Measurements from ENCODE around the gene HYLS1.
"Not testable (repeated sequence)": the region's sequence is repeated elsewhere in the genome, so short reads cannot be mapped to it uniquely, and the experiment has no call there.

The HYLS1 gene

GRCh38 chr11:125887373-125888324 lies at the start of gene HYLS1:
TSS of gene HYLS1 (plus strand) at chr11:125887668. CDS start at chr11:125899369, 11,701 bp downstream.
- Histone ChIP-seq H2AFZ (ENCODE audit: low read length, unreplicated experiment) (peak within 1 kb of the TSS; percentile 55), H3K79me2 (ENCODE audit: control insufficient read depth, insufficient read depth, low read length, unreplicated experiment) (peaks cover 57% of the 10 kb centered on the region), H3K4me3 (ENCODE audit: low read depth, low read length) (peak within 1 kb of the TSS; percentile 98), H3K36me3 (ENCODE audit: insufficient read depth, low read length) (peaks cover 3% of the 10 kb centered on the region; the same call in 1 of the 2 replicates), H3K4me1 (ENCODE audit: control insufficient read depth, insufficient read depth, low read length, unreplicated experiment) (peaks cover 35% of the 10 kb centered on the region), H3K27me3 (ENCODE audit: insufficient read depth, low read length) (no peaks in the 10 kb centered on the region), H3K27ac (ENCODE audit: low read depth, low read length) (peak within 1 kb of the TSS; percentile 76)

- Histone ChIP-seq H3K27ac (ENCODE audit: low read depth, low read length) (no peak overlapping the region), H3K27me3 (ENCODE audit: insufficient read depth, low read length) (no peaks in the 10 kb centered on the region), H3K4me3 (ENCODE audit: low read depth, low read length) (no peak overlapping the region), H3K4me1 (ENCODE audit: control insufficient read depth, insufficient read depth, low read length, unreplicated experiment) (no peaks in the 10 kb centered on the region), H2AFZ (ENCODE audit: low read length, unreplicated experiment) (no peak overlapping the region), H3K79me2 (ENCODE audit: control insufficient read depth, insufficient read depth, low read length, unreplicated experiment) (no peaks in the 10 kb centered on the region), H3K36me3 (ENCODE audit: insufficient read depth, low read length) (no peaks in the 10 kb centered on the region)
Measured at GRCh38 chr11:125842321-125842948, 45.0 kb upstream of the HYLS1 start.

GRCh38 chr11:125846188-125846587 lies 41.3 kb upstream of the HYLS1 start:
- no peaks in the 10 kb centered on the region for H3K79me2 ChIP-seq (ENCODE audit: control insufficient read depth, insufficient read depth, low read length, unreplicated experiment)

GRCh38 chr11:125857670-125858069 lies 29.8 kb upstream of the HYLS1 start:
- H3K27ac ChIP-seq (ENCODE audit: low read depth, low read length); H3K4me1 ChIP-seq (ENCODE audit: control insufficient read depth, insufficient read depth, low read length, unreplicated experiment); H2AFZ ChIP-seq (ENCODE audit: low read length, unreplicated experiment); H3K36me3 ChIP-seq (ENCODE audit: insufficient read depth, low read length); H3K4me3 ChIP-seq (ENCODE audit: low read depth, low read length); H3K79me2 ChIP-seq (ENCODE audit: control insufficient read depth, insufficient read depth, low read length, unreplicated experiment); H3K27me3 ChIP-seq (ENCODE audit: insufficient read depth, low read length): not testable (repeated sequence)

More at GRCh38 chr11:125846188-125846587, 41.3 kb upstream of the HYLS1 start:
- no peaks in the 10 kb centered on the region for H3K27me3 ChIP-seq (ENCODE audit: insufficient read depth, low read length)
- H3K36me3 ChIP-seq (ENCODE audit: insufficient read depth, low read length): no peaks in the 10 kb centered on the region
- no peak overlapping the region for H3K4me3 ChIP-seq (ENCODE audit: low read depth, low read length)
- no peak overlapping the region for H2AFZ ChIP-seq (ENCODE audit: low read length, unreplicated experiment)
- no peaks in the 10 kb centered on the region for H3K4me1 ChIP-seq (ENCODE audit: control insufficient read depth, insufficient read depth, low read length, unreplicated experiment)
- H3K27ac ChIP-seq (ENCODE audit: low read depth, low read length): no peak overlapping the region

- not testable (repeated sequence) for H3K36me3 ChIP-seq (ENCODE audit: insufficient read depth, low read length); H3K79me2 ChIP-seq (ENCODE audit: control insufficient read depth, insufficient read depth, low read length, unreplicated experiment); H3K4me3 ChIP-seq (ENCODE audit: low read depth, low read length); H2AFZ ChIP-seq (ENCODE audit: low read length, unreplicated experiment); H3K4me1 ChIP-seq (ENCODE audit: control insufficient read depth, insufficient read depth, low read length, unreplicated experiment); H3K27me3 ChIP-seq (ENCODE audit: insufficient read depth, low read length); H3K27ac ChIP-seq (ENCODE audit: low read depth, low read length)
Measured at GRCh38 chr11:125862786-125863185, 24.7 kb upstream of the HYLS1 start.

GRCh38 chr11:125865354-125865753 lies 22.1 kb upstream of the HYLS1 start:
- not testable (repeated sequence) for H3K4me3 ChIP-seq (ENCODE audit: low read depth, low read length); H2AFZ ChIP-seq (ENCODE audit: low read length, unreplicated experiment); H3K27me3 ChIP-seq (ENCODE audit: insufficient read depth, low read length); H3K4me1 ChIP-seq (ENCODE audit: control insufficient read depth, insufficient read depth, low read length, unreplicated experiment); H3K27ac ChIP-seq (ENCODE audit: low read depth, low read length); H3K79me2 ChIP-seq (ENCODE audit: control insufficient read depth, insufficient read depth, low read length, unreplicated experiment); H3K36me3 ChIP-seq (ENCODE audit: insufficient read depth, low read length)

GRCh38 chr11:125869521-125869920 lies 17.9 kb upstream of the HYLS1 start:
- Histone ChIP-seq H3K36me3 (ENCODE audit: insufficient read depth, low read length) (no peaks in the 10 kb centered on the region), H3K4me3 (ENCODE audit: low read depth, low read length) (no peak overlapping the region)

GRCh38 chr11:125871391-125872137 lies 15.9 kb upstream of the HYLS1 start:
- H3K4me1 ChIP-seq (ENCODE audit: control insufficient read depth, insufficient read depth, low read length, unreplicated experiment): no peaks in the 10 kb centered on the region
- no peaks in the 10 kb centered on the region for H3K36me3 ChIP-seq (ENCODE audit: insufficient read depth, low read length)
- H3K79me2 ChIP-seq (ENCODE audit: control insufficient read depth, insufficient read depth, low read length, unreplicated experiment): peaks cover 2% of the 10 kb centered on the region
- H3K4me3 ChIP-seq (ENCODE audit: low read depth, low read length): no peak overlapping the region
- H2AFZ ChIP-seq (ENCODE audit: low read length, unreplicated experiment): no peak overlapping the region
- no peaks in the 10 kb centered on the region for H3K27me3 ChIP-seq (ENCODE audit: insufficient read depth, low read length)
- no peak overlapping the region for H3K27ac ChIP-seq (ENCODE audit: low read depth, low read length)

More at GRCh38 chr11:125869521-125869920, 17.9 kb upstream of the HYLS1 start:
- peaks cover 2% of the 10 kb centered on the region for H3K79me2 ChIP-seq (ENCODE audit: control insufficient read depth, insufficient read depth, low read length, unreplicated experiment)
- H2AFZ ChIP-seq (ENCODE audit: low read length, unreplicated experiment): no peak overlapping the region
- no peaks in the 10 kb centered on the region for H3K4me1 ChIP-seq (ENCODE audit: control insufficient read depth, insufficient read depth, low read length, unreplicated experiment)
- no peaks in the 10 kb centered on the region for H3K27me3 ChIP-seq (ENCODE audit: insufficient read depth, low read length)
- no peak overlapping the region for H3K27ac ChIP-seq (ENCODE audit: low read depth, low read length)

GRCh38 chr11:125872138-125872491 lies 15.4 kb upstream of the HYLS1 start:
- H3K36me3 ChIP-seq (ENCODE audit: insufficient read depth, low read length): no peaks in the 10 kb centered on the region
- H3K79me2 ChIP-seq (ENCODE audit: control insufficient read depth, insufficient read depth, low read length, unreplicated experiment): peaks cover 2% of the 10 kb centered on the region
- no peak overlapping the region for H2AFZ ChIP-seq (ENCODE audit: low read length, unreplicated experiment)
- no peak overlapping the region for H3K27ac ChIP-seq (ENCODE audit: low read depth, low read length)
- no peaks in the 10 kb centered on the region for H3K27me3 ChIP-seq (ENCODE audit: insufficient read depth, low read length)
- no peak overlapping the region for H3K4me3 ChIP-seq (ENCODE audit: low read depth, low read length)
- H3K4me1 ChIP-seq (ENCODE audit: control insufficient read depth, insufficient read depth, low read length, unreplicated experiment): no peaks in the 10 kb centered on the region

GRCh38 chr11:125873881-125874555 lies 13.4 kb upstream of the HYLS1 start:
- peak overlapping the region; percentile 65 for H2AFZ ChIP-seq (ENCODE audit: low read length, unreplicated experiment)
- H3K79me2 ChIP-seq (ENCODE audit: control insufficient read depth, insufficient read depth, low read length, unreplicated experiment): peaks cover 2% of the 10 kb centered on the region
- H3K27ac ChIP-seq (ENCODE audit: low read depth, low read length): no peak overlapping the region
- H3K36me3 ChIP-seq (ENCODE audit: insufficient read depth, low read length): no peaks in the 10 kb centered on the region
- no peaks in the 10 kb centered on the region for H3K4me1 ChIP-seq (ENCODE audit: control insufficient read depth, insufficient read depth, low read length, unreplicated experiment)
- H3K4me3 ChIP-seq (ENCODE audit: low read depth, low read length): peak overlapping the region; percentile 69
- no peaks in the 10 kb centered on the region for H3K27me3 ChIP-seq (ENCODE audit: insufficient read depth, low read length)
